DND-41 (cell line): ENCODE data around the gene CD300LG.

Experiments
- EZH2 ChIP-seq: IDR thresholded peaks from 3 replicates; pipeline ENCODE4 v1.6.1; 2012; ENCODE audit warnings: borderline replicate concordance, low read depth, mild to moderate bottlenecking, moderate library complexity, low read length, inconsistent platforms; ENCODE audit not compliant: severe bottlenecking
- TF ChIP-seq, protein P1 (sequence below): IDR thresholded peaks from 2 replicates; pipeline ENCODE4 v1.5.1; 2012; ENCODE audit warnings: borderline replicate concordance, low read length, moderate library complexity, mild to moderate bottlenecking; ENCODE audit not compliant: poor library complexity, severe bottlenecking; ENCODE audit errors: extremely low read depth

DNA sequence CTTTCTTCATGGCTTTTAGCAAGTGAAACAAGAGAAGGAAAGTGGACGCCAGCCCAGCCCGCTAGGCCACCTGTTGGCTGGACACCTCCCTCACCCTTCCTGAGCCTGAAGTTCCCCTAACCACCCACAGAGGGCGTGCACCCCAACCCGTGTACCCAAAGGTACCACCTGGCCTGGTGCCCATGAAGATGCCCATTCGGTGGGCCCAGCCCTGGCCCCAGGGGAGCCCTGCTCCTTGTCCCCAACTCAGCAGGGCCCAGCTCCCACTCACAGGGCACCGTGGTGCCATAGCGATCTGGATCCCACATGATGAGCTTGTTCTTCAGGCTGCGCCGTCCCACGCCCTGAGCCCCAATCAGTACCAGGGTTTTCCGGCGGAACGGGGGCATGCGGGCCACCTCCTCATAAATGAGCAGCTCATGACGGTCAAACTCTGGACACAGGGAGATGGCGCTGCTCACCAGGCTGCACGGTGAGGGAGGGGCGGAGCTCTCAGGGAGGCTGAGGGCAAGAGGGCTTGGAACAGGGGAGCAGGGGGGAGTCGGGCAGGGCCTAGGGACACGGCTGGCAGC, 33.5 kb downstream of the CD300LG start:
- TF ChIP-seq, protein P1, sequence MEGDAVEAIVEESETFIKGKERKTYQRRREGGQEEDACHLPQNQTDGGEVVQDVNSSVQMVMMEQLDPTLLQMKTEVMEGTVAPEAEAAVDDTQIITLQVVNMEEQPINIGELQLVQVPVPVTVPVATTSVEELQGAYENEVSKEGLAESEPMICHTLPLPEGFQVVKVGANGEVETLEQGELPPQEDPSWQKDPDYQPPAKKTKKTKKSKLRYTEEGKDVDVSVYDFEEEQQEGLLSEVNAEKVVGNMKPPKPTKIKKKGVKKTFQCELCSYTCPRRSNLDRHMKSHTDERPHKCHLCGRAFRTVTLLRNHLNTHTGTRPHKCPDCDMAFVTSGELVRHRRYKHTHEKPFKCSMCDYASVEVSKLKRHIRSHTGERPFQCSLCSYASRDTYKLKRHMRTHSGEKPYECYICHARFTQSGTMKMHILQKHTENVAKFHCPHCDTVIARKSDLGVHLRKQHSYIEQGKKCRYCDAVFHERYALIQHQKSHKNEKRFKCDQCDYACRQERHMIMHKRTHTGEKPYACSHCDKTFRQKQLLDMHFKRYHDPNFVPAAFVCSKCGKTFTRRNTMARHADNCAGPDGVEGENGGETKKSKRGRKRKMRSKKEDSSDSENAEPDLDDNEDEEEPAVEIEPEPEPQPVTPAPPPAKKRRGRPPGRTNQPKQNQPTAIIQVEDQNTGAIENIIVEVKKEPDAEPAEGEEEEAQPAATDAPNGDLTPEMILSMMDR = peak; percentile 70
- no peak for TF ChIP-seq EZH2
